Measurements from ENCODE around the gene LAG3. TPM values are rescaled to one million over a fixed set of nuclear protein-coding genes. Genes with fewer than 3 reads are reported as not detected.

The LAG3 gene
- total and polyA plus RNA-seq, 2 experiments from 2014 or later: 3.7 to 4.7 TPM

- Mint-ChIP-seq H3K9me3 (no peaks in the 10 kb centered on the region), H3K4me1 (peaks cover 59% of the 10 kb centered on the region), H3K4me3 (peak overlapping the region; percentile 81; the same call in 2 of the 3 replicates), H3K27ac (no peak overlapping the region), H3K27me3 (ENCODE audit: insufficient read depth, low read depth, poor library complexity) (peaks cover 30% of the 10 kb centered on the region), H3K36me3 (ENCODE audit: low read depth) (peaks cover 6% of the 10 kb centered on the region; the same call in 2 of the 3 replicates)
- Histone ChIP-seq H3K27me3 (ENCODE audit: insufficient read depth) (peaks cover 44% of the 10 kb centered on the region), H3F3A (replicated peaks; ENCODE audit: low read depth) (peaks cover 12% of the 10 kb centered on the region; the same call in 1 of the 2 replicates), H3K36me3 (ENCODE audit: insufficient read depth) (no peaks in the 10 kb centered on the region), H2AFZ (no peak overlapping the region), H3K4me3 (no peak overlapping the region), H3K4me1 (ENCODE audit: insufficient read depth) (peaks cover 47% of the 10 kb centered on the region), H3K4me2 (peak overlapping the region; percentile 94), H3K9me2 (ENCODE audit: insufficient read depth) (no peaks in the 10 kb centered on the region), H3K27ac (ENCODE audit: low read depth) (no peak overlapping the region), H3K79me2 (replicated peaks; ENCODE audit: insufficient read depth) (no peaks in the 10 kb centered on the region), H4K20me1 (replicated peaks; ENCODE audit: insufficient read depth) (no peaks in the 10 kb centered on the region)
- ATAC-seq (no peak), DNase-seq (ENCODE audit: low spot score) (no peak)
- no peak for TF ChIP-seq ETS1 (IDR thresholded peaks at IDR 0.05)
- TF ChIP-seq ZNF331 (CRISPR knock-in tag; IDR thresholded peaks at IDR 0.05; ENCODE audit: low read depth): no peak
- no peak for TF ChIP-seq JUNB (IDR thresholded peaks at IDR 0.05; ENCODE audit: unreplicated experiment)
- TF ChIP-seq STAT1 (IDR thresholded peaks at IDR 0.05; ENCODE audit: unreplicated experiment): no peak
- no peak for TF ChIP-seq EZH2phosphoT487 (IDR thresholded peaks at IDR 0.05; ENCODE audit: unreplicated experiment)
- TF ChIP-seq REST (IDR thresholded peaks at IDR 0.05; ENCODE audit: unreplicated experiment): no peak
- no peak for TF ChIP-seq POLR2AphosphoS5 (IDR thresholded peaks at IDR 0.05; ENCODE audit: low read depth)
Observed at GRCh38 chr12:6820166-6820565, 47.8 kb downstream of the LAG3 start.

GRCh38 chr12:6821591-6822425 lies 49.5 kb downstream of the LAG3 start, which contains the start of gene GPR162:
Gene GPR162, plus strand, starts transcription at chr12:6821821. Its CDS starts 2,078 bp downstream, at chr12:6823899.
- no peaks in the 10 kb centered on the region for H3K9me3 Mint-ChIP-seq
- Histone ChIP-seq H3K79me2 (replicated peaks; ENCODE audit: insufficient read depth) (no peaks in the 10 kb centered on the region), H4K20me1 (replicated peaks; ENCODE audit: insufficient read depth) (no peaks in the 10 kb centered on the region), H3F3A (replicated peaks; ENCODE audit: low read depth) (peaks cover 17% of the 10 kb centered on the region), H3K27me3 (ENCODE audit: insufficient read depth) (peaks cover 55% of the 10 kb centered on the region), H3K4me1 (ENCODE audit: insufficient read depth) (peaks cover 53% of the 10 kb centered on the region), H2AFZ (peak within 1 kb of the TSS; percentile 76; the same call in 1 of the 2 replicates), H3K4me3 (peak within 1 kb of the TSS; percentile 76), H3K9me2 (ENCODE audit: insufficient read depth) (no peaks in the 10 kb centered on the region), H3K27ac (ENCODE audit: low read depth) (no peak within 1 kb of the TSS), H3K36me3 (ENCODE audit: insufficient read depth) (no peaks in the 10 kb centered on the region), H3K4me2 (peak within 1 kb of the TSS; percentile 94)
- peaks cover 7% of the 10 kb centered on the region; the same call in 2 of the 3 replicates for H3K36me3 Mint-ChIP-seq (ENCODE audit: low read depth)
- DNase-seq (ENCODE audit: low spot score): peak; percentile 93
- H3K27ac Mint-ChIP-seq: peak within 1 kb of the TSS; percentile 77
- H3K4me3 Mint-ChIP-seq: peak within 1 kb of the TSS; percentile 81
- H3K4me1 Mint-ChIP-seq: peaks cover 72% of the 10 kb centered on the region
- H3K27me3 Mint-ChIP-seq (ENCODE audit: insufficient read depth, low read depth, poor library complexity): peaks cover 31% of the 10 kb centered on the region
- peak; percentile 52 for ATAC-seq
- TF ChIP-seq EZH2phosphoT487 (IDR thresholded peaks at IDR 0.05; ENCODE audit: unreplicated experiment) (no peak), POLR2AphosphoS5 (IDR thresholded peaks at IDR 0.05; ENCODE audit: low read depth) (no peak), REST (IDR thresholded peaks at IDR 0.05; ENCODE audit: unreplicated experiment) (no peak), NANOG (IDR thresholded peaks at IDR 0.05; ENCODE audit: borderline replicate concordance) (no peak), ZNF114 (CRISPR knock-in tag; IDR thresholded peaks at IDR 0.05) (no peak), ETS1 (IDR thresholded peaks at IDR 0.05) (no peak), ZNF331 (CRISPR knock-in tag; IDR thresholded peaks at IDR 0.05; ENCODE audit: low read depth) (no peak), CREB1 (CRISPR knock-in tag; IDR thresholded peaks at IDR 0.05; ENCODE audit: low read depth) (no peak), EZH2 (IDR thresholded peaks at IDR 0.05; ENCODE audit: low read depth, unreplicated experiment) (no peak), JUNB (IDR thresholded peaks at IDR 0.05; ENCODE audit: unreplicated experiment) (no peak), STAT1 (IDR thresholded peaks at IDR 0.05; ENCODE audit: unreplicated experiment) (no peak)
